SK-N-SH treated with all-trans-retinoic acid at 6 μM for 48 hours (cell line): Measurements from ENCODE around the gene SDK1.

Experiments used
- ATAC-seq: fragments of 200-7000 bp; cut with Tn5 transposase; 3 replicates; pipeline ENCODE4 v1.9.1; 2020; ENCODE audit warnings: mild to moderate bottlenecking, moderate library complexity
- ARNTL ChIP-seq: fragments of 450-650 bp; formaldehyde crosslinking; IDR thresholded peaks from 2 replicates; pipeline ENCODE4 v1.5.0; 2020; ENCODE audit warnings: low read depth, mild to moderate bottlenecking, moderate library complexity, borderline replicate concordance
- BACH2 ChIP-seq: fragments of 250-450 bp; sonication (Bioruptor Pico); IDR thresholded peaks from 2 replicates; pipeline ENCODE4 v1.9.0; 2021; ENCODE audit warnings: mild to moderate bottlenecking, borderline replicate concordance
- CSDC2 ChIP-seq: fragments of 250-450 bp; sonication (Bioruptor Pico); IDR thresholded peaks from 2 replicates; pipeline ENCODE4 v1.5.0; 2020; ENCODE audit warnings: mild to moderate bottlenecking, moderate library complexity
- ESRRG ChIP-seq: fragments of 250-450 bp; sonication (Bioruptor Pico); IDR thresholded peaks from 2 replicates; pipeline ENCODE4 v1.6.1; 2021; ENCODE audit warnings: mild to moderate bottlenecking
- GLIS3 ChIP-seq: fragments of 250-450 bp; sonication (Bioruptor Pico); IDR thresholded peaks from 2 replicates; pipeline ENCODE4 v1.5.0; 2020; ENCODE audit warnings: mild to moderate bottlenecking, moderate library complexity
- ISL1 ChIP-seq: fragments of 250-450 bp; sonication (Bioruptor Pico); IDR thresholded peaks from 2 replicates; pipeline ENCODE4 v2.1.2; 2022; ENCODE audit warnings: mild to moderate bottlenecking, moderate library complexity
- OSR1 ChIP-seq: fragments of 250-450 bp; sonication (Bioruptor Pico); IDR thresholded peaks from 2 replicates; pipeline ENCODE4 v1.8.0; 2022; ENCODE audit warnings: moderate library complexity, mild to moderate bottlenecking, inconsistent platforms
- POU6F1 ChIP-seq: fragments of 250-450 bp; sonication (Bioruptor Pico); IDR thresholded peaks from 2 replicates; pipeline ENCODE4 v1.8.0; 2021; ENCODE audit warnings: low read depth, mild to moderate bottlenecking, moderate library complexity, borderline replicate concordance
- PPARA ChIP-seq: fragments of 250-450 bp; sonication (Bioruptor Pico); IDR thresholded peaks from 2 replicates; pipeline ENCODE4 v1.5.0; 2020; ENCODE audit warnings: mild to moderate bottlenecking, borderline replicate concordance
- RARB ChIP-seq: fragments of 250-450 bp; sonication (Bioruptor Pico); IDR thresholded peaks from 2 replicates; pipeline ENCODE4 v1.8.0; 2021; ENCODE audit warnings: mild to moderate bottlenecking, moderate library complexity
- SNAI2 ChIP-seq: fragments of 250-450 bp; sonication (Bioruptor Pico); IDR thresholded peaks from 2 replicates; pipeline ENCODE4 v1.5.0; 2020; ENCODE audit warnings: mild to moderate bottlenecking, moderate library complexity
- TCF4 ChIP-seq: fragments of 250-450 bp; sonication (Bioruptor Pico); IDR thresholded peaks from 2 replicates; pipeline ENCODE4 v1.8.0; 2021; ENCODE audit warnings: mild to moderate bottlenecking, moderate library complexity, borderline replicate concordance
- TOX ChIP-seq: fragments of 250-450 bp; sonication (Bioruptor Pico); IDR thresholded peaks from 2 replicates; pipeline ENCODE4 v1.8.0; 2021; ENCODE audit warnings: mild to moderate bottlenecking, moderate library complexity, borderline replicate concordance
- ZC3H10 ChIP-seq: fragments of 250-450 bp; sonication (Bioruptor Pico); IDR thresholded peaks from 2 replicates; pipeline ENCODE4 v1.5.1; 2021; ENCODE audit warnings: mild to moderate bottlenecking, moderate library complexity
- ZFP3 ChIP-seq: fragments of 250-450 bp; sonication (Bioruptor Pico); IDR thresholded peaks from 2 replicates; pipeline ENCODE4 v1.5.0; 2020; ENCODE audit warnings: mild to moderate bottlenecking, moderate library complexity
- ZFP30 ChIP-seq: fragments of 450-650 bp; formaldehyde crosslinking; IDR thresholded peaks from 2 replicates; pipeline ENCODE4 v1.5.0; 2022; ENCODE audit warnings: mild to moderate bottlenecking, moderate library complexity
- ZNF565 ChIP-seq: fragments of 450-650 bp; formaldehyde crosslinking; conservative IDR thresholded peaks from 2 replicates; pipeline ENCODE4 v1.5.0; 2020; ENCODE audit warnings: low read depth, mild to moderate bottlenecking, moderate library complexity
- ZNF70 ChIP-seq: fragments of 450-650 bp; formaldehyde crosslinking; IDR thresholded peaks from 2 replicates; pipeline ENCODE4 v1.5.0; 2020; ENCODE audit warnings: mild to moderate bottlenecking, moderate library complexity
- ZNF8 ChIP-seq: fragments of 450-650 bp; formaldehyde crosslinking; IDR thresholded peaks from 2 replicates; pipeline ENCODE4 v1.5.0; 2020; ENCODE audit warnings: mild to moderate bottlenecking, moderate library complexity
- TF ChIP-seq, protein P1 (sequence below): fragments of 250-450 bp; sonication (Bioruptor Pico); IDR thresholded peaks from 2 replicates; pipeline ENCODE4 v1.8.0; 2020; ENCODE audit warnings: mild to moderate bottlenecking, moderate library complexity, borderline replicate concordance
- TF ChIP-seq, protein P2 (sequence below): fragments of 250-450 bp; sonication (Bioruptor Pico); IDR thresholded peaks from 2 replicates; pipeline ENCODE4 v1.5.1; 2020; ENCODE audit warnings: low read depth, mild to moderate bottlenecking, moderate library complexity
- TF ChIP-seq, protein P3 (sequence below): fragments of 250-450 bp; sonication (Bioruptor Pico); IDR thresholded peaks from 2 replicates; pipeline ENCODE4 v1.5.0; 2020; ENCODE audit warnings: mild to moderate bottlenecking, moderate library complexity

Gene SDK1

DNA sequence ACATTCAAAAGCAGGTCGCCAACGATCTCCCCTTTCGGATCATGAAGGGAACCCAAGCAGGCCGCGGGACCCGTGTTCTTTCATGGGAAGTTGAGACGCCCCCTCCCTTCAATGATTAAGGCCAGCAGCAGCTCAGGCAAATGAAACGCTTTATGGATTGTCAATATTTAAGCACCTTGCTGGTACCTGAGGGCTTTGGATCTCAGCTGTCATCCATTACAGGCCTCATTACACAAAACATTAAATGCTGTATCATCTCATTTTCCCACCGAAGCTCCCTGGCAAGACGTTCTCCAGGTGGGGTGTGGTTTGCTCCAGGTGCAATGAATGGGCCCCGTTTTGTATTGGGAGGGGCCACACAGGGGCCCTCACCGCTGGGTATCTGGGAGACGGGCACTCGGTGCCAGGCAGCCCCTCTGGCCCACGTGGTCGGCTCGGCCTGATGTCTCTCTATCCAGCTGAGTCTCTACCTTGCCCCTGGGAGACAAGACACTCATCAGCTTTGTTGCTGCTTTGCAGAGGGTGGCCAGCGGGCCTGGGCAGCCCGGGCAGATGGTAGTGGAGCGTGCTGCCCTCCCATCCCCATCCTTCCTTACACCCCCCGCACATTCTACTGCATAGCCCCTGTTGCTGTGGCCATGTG is 925.0 kb downstream of the SDK1 start:
- no peak for TF ChIP-seq BACH2
- TF ChIP-seq ESRRG (CRISPR knock-in tag) = no peak
- TF ChIP-seq OSR1 (CRISPR knock-in tag) = no peak
- TF ChIP-seq, protein P1, sequence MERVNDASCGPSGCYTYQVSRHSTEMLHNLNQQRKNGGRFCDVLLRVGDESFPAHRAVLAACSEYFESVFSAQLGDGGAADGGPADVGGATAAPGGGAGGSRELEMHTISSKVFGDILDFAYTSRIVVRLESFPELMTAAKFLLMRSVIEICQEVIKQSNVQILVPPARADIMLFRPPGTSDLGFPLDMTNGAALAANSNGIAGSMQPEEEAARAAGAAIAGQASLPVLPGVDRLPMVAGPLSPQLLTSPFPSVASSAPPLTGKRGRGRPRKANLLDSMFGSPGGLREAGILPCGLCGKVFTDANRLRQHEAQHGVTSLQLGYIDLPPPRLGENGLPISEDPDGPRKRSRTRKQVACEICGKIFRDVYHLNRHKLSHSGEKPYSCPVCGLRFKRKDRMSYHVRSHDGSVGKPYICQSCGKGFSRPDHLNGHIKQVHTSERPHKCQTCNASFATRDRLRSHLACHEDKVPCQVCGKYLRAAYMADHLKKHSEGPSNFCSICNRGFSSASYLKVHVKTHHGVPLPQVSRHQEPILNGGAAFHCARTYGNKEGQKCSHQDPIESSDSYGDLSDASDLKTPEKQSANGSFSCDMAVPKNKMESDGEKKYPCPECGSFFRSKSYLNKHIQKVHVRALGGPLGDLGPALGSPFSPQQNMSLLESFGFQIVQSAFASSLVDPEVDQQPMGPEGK (CRISPR knock-in tag) = no peak
- TF ChIP-seq ARNTL (CRISPR knock-in tag) = no peak
- no peak for TF ChIP-seq RARB (CRISPR knock-in tag)
- TF ChIP-seq ZFP3 = no peak
- no peak for TF ChIP-seq ZNF565
- TF ChIP-seq ZNF8 (CRISPR knock-in tag) = no peak
- no peak for TF ChIP-seq TOX (CRISPR knock-in tag)
- TF ChIP-seq, protein P2, sequence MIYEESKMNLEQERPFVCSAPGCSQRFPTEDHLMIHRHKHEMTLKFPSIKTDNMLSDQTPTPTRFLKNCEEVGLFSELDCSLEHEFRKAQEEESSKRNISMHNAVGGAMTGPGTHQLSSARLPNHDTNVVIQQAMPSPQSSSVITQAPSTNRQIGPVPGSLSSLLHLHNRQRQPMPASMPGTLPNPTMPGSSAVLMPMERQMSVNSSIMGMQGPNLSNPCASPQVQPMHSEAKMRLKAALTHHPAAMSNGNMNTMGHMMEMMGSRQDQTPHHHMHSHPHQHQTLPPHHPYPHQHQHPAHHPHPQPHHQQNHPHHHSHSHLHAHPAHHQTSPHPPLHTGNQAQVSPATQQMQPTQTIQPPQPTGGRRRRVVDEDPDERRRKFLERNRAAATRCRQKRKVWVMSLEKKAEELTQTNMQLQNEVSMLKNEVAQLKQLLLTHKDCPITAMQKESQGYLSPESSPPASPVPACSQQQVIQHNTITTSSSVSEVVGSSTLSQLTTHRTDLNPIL (CRISPR knock-in tag) = no peak

GRCh38 chr7:4226524-4226882 is 925.5 kb downstream of the SDK1 start:
- no peak for ATAC-seq
- TF ChIP-seq OSR1 (CRISPR knock-in tag) = no peak

More for the DNA sequence above, 925.0 kb downstream of the SDK1 start:
- ATAC-seq = no peak

GRCh38 chr7:4227105-4228010 is 926.3 kb downstream of the SDK1 start:
- ATAC-seq = no peak
- TF ChIP-seq POU6F1 (CRISPR knock-in tag) (no peak), TCF4 (CRISPR knock-in tag) (no peak), BACH2 (no peak), PPARA (no peak), ZFP30 (CRISPR knock-in tag) (no peak), CSDC2 (CRISPR knock-in tag) (no peak), ZC3H10 (CRISPR knock-in tag) (no peak), ESRRG (CRISPR knock-in tag) (no peak), RARB (CRISPR knock-in tag) (no peak), ZNF565 (no peak), ZNF70 (CRISPR knock-in tag) (no peak), ISL1 (no peak), TOX (CRISPR knock-in tag) (no peak), SNAI2 (no peak), GLIS3 (no peak)
- TF ChIP-seq, protein P2 (CRISPR knock-in tag) = no peak
- TF ChIP-seq, protein P3, sequence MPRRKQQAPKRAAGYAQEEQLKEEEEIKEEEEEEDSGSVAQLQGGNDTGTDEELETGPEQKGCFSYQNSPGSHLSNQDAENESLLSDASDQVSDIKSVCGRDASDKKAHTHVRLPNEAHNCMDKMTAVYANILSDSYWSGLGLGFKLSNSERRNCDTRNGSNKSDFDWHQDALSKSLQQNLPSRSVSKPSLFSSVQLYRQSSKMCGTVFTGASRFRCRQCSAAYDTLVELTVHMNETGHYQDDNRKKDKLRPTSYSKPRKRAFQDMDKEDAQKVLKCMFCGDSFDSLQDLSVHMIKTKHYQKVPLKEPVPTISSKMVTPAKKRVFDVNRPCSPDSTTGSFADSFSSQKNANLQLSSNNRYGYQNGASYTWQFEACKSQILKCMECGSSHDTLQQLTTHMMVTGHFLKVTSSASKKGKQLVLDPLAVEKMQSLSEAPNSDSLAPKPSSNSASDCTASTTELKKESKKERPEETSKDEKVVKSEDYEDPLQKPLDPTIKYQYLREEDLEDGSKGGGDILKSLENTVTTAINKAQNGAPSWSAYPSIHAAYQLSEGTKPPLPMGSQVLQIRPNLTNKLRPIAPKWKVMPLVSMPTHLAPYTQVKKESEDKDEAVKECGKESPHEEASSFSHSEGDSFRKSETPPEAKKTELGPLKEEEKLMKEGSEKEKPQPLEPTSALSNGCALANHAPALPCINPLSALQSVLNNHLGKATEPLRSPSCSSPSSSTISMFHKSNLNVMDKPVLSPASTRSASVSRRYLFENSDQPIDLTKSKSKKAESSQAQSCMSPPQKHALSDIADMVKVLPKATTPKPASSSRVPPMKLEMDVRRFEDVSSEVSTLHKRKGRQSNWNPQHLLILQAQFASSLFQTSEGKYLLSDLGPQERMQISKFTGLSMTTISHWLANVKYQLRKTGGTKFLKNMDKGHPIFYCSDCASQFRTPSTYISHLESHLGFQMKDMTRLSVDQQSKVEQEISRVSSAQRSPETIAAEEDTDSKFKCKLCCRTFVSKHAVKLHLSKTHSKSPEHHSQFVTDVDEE (CRISPR knock-in tag) = no peak
- TF ChIP-seq, protein P1 (CRISPR knock-in tag) = no peak
- TF ChIP-seq, all 23 proteins: peak for 0
